DMS53 treated with DMSO at 0.1 percent for 48 hours (cell line): ENCODE results near the gene ELOVL5.

Experiments
- DNase-seq: peaks from one replicate; lab custom pipeline; 2025; ENCODE audit not compliant: unreplicated experiment; lab: John Stamatoyannopoulos, UW

ELOVL5 gene

GRCh38 chr6:53244399-53244931, 104.3 kb downstream of the ELOVL5 start:
- no peak for DNase-seq

- no peak for DNase-seq
These were observed 106.8 kb downstream of the ELOVL5 start for GRCh38 chr6:53241938-53242337.

GRCh38 chr6:53240761-53241160, 108.0 kb downstream of the ELOVL5 start:
- DNase-seq = no peak

GRCh38 chr6:53240139-53240538, 108.6 kb downstream of the ELOVL5 start:
- no peak for DNase-seq

- peak; percentile 35 for DNase-seq
These were observed 109.2 kb downstream of the ELOVL5 start for GRCh38 chr6:53239526-53239925.

DNA sequence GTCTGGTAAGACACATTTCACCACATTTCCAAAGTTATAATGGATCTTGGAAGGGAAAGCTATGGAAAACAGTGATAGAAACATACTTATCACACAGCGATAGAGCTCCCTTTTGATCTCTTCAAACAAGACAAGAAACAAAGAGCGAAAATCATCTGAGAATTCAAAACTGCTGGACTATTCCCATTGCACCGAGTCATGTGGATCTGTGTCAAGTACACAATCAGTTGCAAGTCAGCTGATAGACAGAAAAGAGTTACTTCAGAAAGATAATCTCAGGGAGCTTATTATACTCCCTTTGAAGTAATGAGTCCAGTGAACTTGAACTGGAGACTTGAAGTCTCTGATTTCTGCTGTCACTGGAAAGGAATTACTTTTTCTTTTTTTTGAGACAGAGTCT, 110.4 kb downstream of the ELOVL5 start:
- DNase-seq = no peak

DNA sequence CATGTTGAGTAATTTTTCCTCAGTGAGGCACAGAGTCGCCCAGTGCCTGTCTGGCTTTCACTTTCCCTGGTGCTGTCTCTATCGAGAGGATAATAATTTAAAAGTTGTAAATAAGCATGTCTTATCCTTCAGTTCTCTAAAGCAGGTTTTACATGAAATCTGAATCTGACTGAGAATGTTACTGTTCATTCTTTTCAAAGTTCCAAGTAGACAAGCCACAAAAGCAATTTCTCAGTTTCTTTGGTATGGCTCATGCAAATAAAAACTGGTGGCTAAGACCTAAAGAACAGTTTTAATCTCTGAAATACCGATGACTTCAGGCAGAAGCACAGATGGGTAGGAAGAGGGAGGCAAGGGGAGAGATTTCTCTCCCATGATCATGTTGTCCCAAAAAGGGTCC, 112.5 kb downstream of the ELOVL5 start:
- DNase-seq = no peak

DNA sequence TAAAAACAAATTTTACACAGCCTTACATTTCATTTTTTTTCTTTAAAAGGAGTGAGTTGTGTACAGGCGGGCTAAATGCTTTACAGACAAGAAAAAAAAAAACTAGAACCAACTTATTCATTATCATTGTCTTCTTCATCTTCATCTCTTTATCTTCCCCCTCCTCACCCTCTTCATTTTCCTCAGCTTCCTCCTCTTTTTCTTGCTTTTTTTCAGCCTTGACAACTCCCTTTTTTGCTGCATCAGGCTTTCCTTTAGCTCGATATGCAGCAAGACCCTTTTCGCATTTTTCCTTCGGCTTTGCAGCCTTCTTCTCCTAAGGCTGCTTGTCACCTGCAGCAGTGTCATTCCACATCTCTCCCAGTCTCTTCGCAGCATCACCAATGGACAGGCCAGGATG, 113.2 kb downstream of the ELOVL5 start:
- DNase-seq = no peak

- DNase-seq = no peak
These were observed 115.4 kb downstream of the ELOVL5 start for GRCh38 chr6:53233309-53233708.

- no peak for DNase-seq
These were observed 117.8 kb downstream of the ELOVL5 start for GRCh38 chr6:53230775-53231467.

- DNase-seq = no peak
These were observed 120.9 kb downstream of the ELOVL5 start for GRCh38 chr6:53227847-53228246.

GRCh38 chr6:53220605-53221004, 128.1 kb downstream of the ELOVL5 start:
- no peak for DNase-seq
